Measurements from ENCODE around the gene IRGQ. TPM values are rescaled to one million over a fixed set of nuclear protein-coding genes. Genes with fewer than 3 reads are reported as not detected.

The IRGQ gene
- total RNA-seq, 2 experiments from 2014 or later: 11.2 to 14.0 TPM

- peaks cover 64% of the 10 kb centered on the region for H3K4me1 Mint-ChIP-seq (ENCODE audit: low read depth)
- no peak for ATAC-seq
- POLR2A ChIA-PET: interaction anchor here (0.6 kb wide), 1 partner anchor 52 kb away, joined by 3 read pairs; no protein-coding TSS in a partner anchor
- H3K27ac Mint-ChIP-seq: peak overlapping the region; percentile 92
- H3K4me3 Mint-ChIP-seq: peak overlapping the region; percentile 85
- no peaks in the 10 kb centered on the region for H3K9me3 Mint-ChIP-seq (ENCODE audit: insufficient read depth)
- no peaks in the 10 kb centered on the region for H3K27me3 Mint-ChIP-seq (ENCODE audit: low read depth)
- H3K36me3 Mint-ChIP-seq (ENCODE audit: low read depth): peaks cover 19% of the 10 kb centered on the region
- CTCF ChIA-PET: interaction anchor here (2.1 to 9.0 kb wide), 2 partner anchors 15 to 26 kb away, joined by 9 to 88 read pairs; partner anchors contain the start of genes IRGQ and ZNF576
- DNase-seq: no peak
These were observed 14.5 kb downstream of the IRGQ start for GRCh38 chr19:43581467-43581866.

- Mint-ChIP-seq H3K4me1 (ENCODE audit: low read depth) (peaks cover 65% of the 10 kb centered on the region), H3K4me3 (peak overlapping the region; percentile 85), H3K27ac (no peak overlapping the region), H3K27me3 (ENCODE audit: low read depth) (no peaks in the 10 kb centered on the region), H3K36me3 (ENCODE audit: low read depth) (peaks cover 1% of the 10 kb centered on the region), H3K9me3 (ENCODE audit: insufficient read depth) (no peaks in the 10 kb centered on the region)
- POLR2A ChIA-PET: no interaction called here
- ATAC-seq (no peak), DNase-seq (no peak)
- CTCF ChIA-PET: interaction anchor here (5.3 to 9.0 kb wide), 2 partner anchors 17 kb away, joined by 67 to 88 read pairs; partner anchors contain the start of genes IRGQ and ZNF576
These were observed 17.1 kb downstream of the IRGQ start for GRCh38 chr19:43578787-43579186.

GRCh38 chr19:43575955-43576878 lies 19.7 kb downstream of the IRGQ start:
- H3K27me3 Mint-ChIP-seq (ENCODE audit: low read depth): no peaks in the 10 kb centered on the region
- H3K4me1 Mint-ChIP-seq (ENCODE audit: low read depth): peaks cover 50% of the 10 kb centered on the region
- ChIA-PET CTCF (interaction anchor here (2.8 to 5.3 kb wide), 3 partner anchors 11 to 21 kb away, joined by 11 to 67 read pairs (median 25); partner anchors contain the start of genes IRGQ and ZNF576), POLR2A (interaction anchor here (0.6 to 5.0 kb wide), 3 partner anchors 12 to 20 kb away, joined by 4 to 44 read pairs (median 4); partner anchors contain the start of genes IRGQ and ZNF576)
- peak overlapping the region; percentile 96 for H3K4me3 Mint-ChIP-seq
- peaks cover 11% of the 10 kb centered on the region for H3K36me3 Mint-ChIP-seq (ENCODE audit: low read depth)
- ATAC-seq (peak; percentile 5), DNase-seq (no peak)
- no peaks in the 10 kb centered on the region for H3K9me3 Mint-ChIP-seq (ENCODE audit: insufficient read depth)
- peak overlapping the region; percentile 93 for H3K27ac Mint-ChIP-seq

GRCh38 chr19:43575156-43575950 lies 20.6 kb downstream of the IRGQ start, which contains the start of the genes PINLYP and XRCC1:
PINLYP (plus strand) TSS chr19:43575801; CDS start chr19:43577192, 1,391 bp downstream.
XRCC1 (minus strand) TSS chr19:43575527; CDS start chr19:43575458, 69 bp downstream.
- Mint-ChIP-seq H3K27me3 (ENCODE audit: low read depth) (no peaks in the 10 kb centered on the region), H3K4me1 (ENCODE audit: low read depth) (peaks cover 45% of the 10 kb centered on the region), H3K4me3 (peak within 1 kb of the TSS; percentile 96), H3K36me3 (ENCODE audit: low read depth) (peaks cover 11% of the 10 kb centered on the region), H3K9me3 (ENCODE audit: insufficient read depth) (no peaks in the 10 kb centered on the region), H3K27ac (peak within 1 kb of the TSS; percentile 93)
- POLR2A ChIA-PET: interaction anchor here (0.6 to 5.0 kb wide), 6 partner anchors 12 to 44 kb away, joined by 3 to 44 read pairs (median 4); partner anchors contain the start of genes IRGQ and ZNF576
- DNase-seq (peak; percentile 99), ATAC-seq (peak; percentile 96)
- CTCF ChIA-PET: interaction anchor here (0.6 to 5.3 kb wide), 8 partner anchors 10 to 128 kb away, joined by 3 to 67 read pairs (median 6); partner anchors contain the start of genes IRGQ and ZNF576

- POLR2A ChIA-PET: interaction anchor here (0.8 to 5.0 kb wide), 5 partner anchors 11 to 43 kb away, joined by 3 to 44 read pairs (median 4); partner anchors contain the start of genes IRGQ and ZNF576
- no peak for DNase-seq
- H3K36me3 Mint-ChIP-seq (ENCODE audit: low read depth): peaks cover 13% of the 10 kb centered on the region
- no peaks in the 10 kb centered on the region for H3K27me3 Mint-ChIP-seq (ENCODE audit: low read depth)
- H3K9me3 Mint-ChIP-seq (ENCODE audit: insufficient read depth): no peaks in the 10 kb centered on the region
- peak overlapping the region; percentile 96 for H3K4me3 Mint-ChIP-seq
- peak overlapping the region; percentile 93 for H3K27ac Mint-ChIP-seq
- H3K4me1 Mint-ChIP-seq (ENCODE audit: low read depth): peaks cover 45% of the 10 kb centered on the region
- ATAC-seq: no peak
- CTCF ChIA-PET: interaction anchor here (0.6 to 5.3 kb wide), 8 partner anchors 9 to 127 kb away, joined by 3 to 67 read pairs (median 6); partner anchors contain the start of genes IRGQ and ZNF576
These were observed 21.3 kb downstream of the IRGQ start for GRCh38 chr19:43574424-43575155.

- H3K9me3 Mint-ChIP-seq (ENCODE audit: insufficient read depth): no peaks in the 10 kb centered on the region
- no peaks in the 10 kb centered on the region for H3K27me3 Mint-ChIP-seq (ENCODE audit: low read depth)
- peaks cover 13% of the 10 kb centered on the region for H3K36me3 Mint-ChIP-seq (ENCODE audit: low read depth)
- H3K4me3 Mint-ChIP-seq: no peak overlapping the region
- ATAC-seq (no peak), DNase-seq (no peak)
- H3K27ac Mint-ChIP-seq: peak overlapping the region; percentile 23
- ChIA-PET POLR2A (interaction anchor here (1.4 to 2.0 kb wide), 3 partner anchors 8 to 23 kb away, joined by 3 to 5 read pairs (median 4); partner anchors contain the start of gene IRGQ), CTCF (interaction anchor here (2.4 kb wide), 2 partner anchors 12 to 17 kb away, joined by 6 to 7 read pairs; no protein-coding TSS in a partner anchor)
- H3K4me1 Mint-ChIP-seq (ENCODE audit: low read depth): peaks cover 31% of the 10 kb centered on the region
These were observed 23.8 kb downstream of the IRGQ start for GRCh38 chr19:43572171-43572588.

GRCh38 chr19:43570174-43570791 lies 25.7 kb downstream of the IRGQ start:
- ChIA-PET POLR2A (interaction anchor here (1.7 to 2.0 kb wide), 2 partner anchors 10 to 24 kb away, joined by 4 to 5 read pairs; no protein-coding TSS in a partner anchor), CTCF (interaction anchor here (2.4 to 3.6 kb wide), 3 partner anchors 15 to 24 kb away, joined by 7 to 18 read pairs (median 17); no protein-coding TSS in a partner anchor)
- ATAC-seq (peak; percentile 12), DNase-seq (no peak)
- no peak overlapping the region for H3K4me3 Mint-ChIP-seq
- no peaks in the 10 kb centered on the region for H3K9me3 Mint-ChIP-seq (ENCODE audit: insufficient read depth)
- peaks cover 15% of the 10 kb centered on the region for H3K36me3 Mint-ChIP-seq (ENCODE audit: low read depth)
- no peaks in the 10 kb centered on the region for H3K27me3 Mint-ChIP-seq (ENCODE audit: low read depth)
- H3K27ac Mint-ChIP-seq: no peak overlapping the region
- H3K4me1 Mint-ChIP-seq (ENCODE audit: low read depth): peaks cover 20% of the 10 kb centered on the region

GRCh38 chr19:43569657-43570056 lies 26.3 kb downstream of the IRGQ start:
- POLR2A ChIA-PET: no interaction called here
- Mint-ChIP-seq H3K27ac (no peak overlapping the region), H3K4me1 (ENCODE audit: low read depth) (peaks cover 19% of the 10 kb centered on the region), H3K4me3 (no peak overlapping the region), H3K9me3 (ENCODE audit: insufficient read depth) (no peaks in the 10 kb centered on the region), H3K27me3 (ENCODE audit: low read depth) (no peaks in the 10 kb centered on the region), H3K36me3 (ENCODE audit: low read depth) (peaks cover 17% of the 10 kb centered on the region)
- no peak for DNase-seq
- no peak for ATAC-seq
- CTCF ChIA-PET: interaction anchor here (1.2 to 3.6 kb wide), 3 partner anchors 12 to 25 kb away, joined by 3 to 18 read pairs (median 17); no protein-coding TSS in a partner anchor

- no peaks in the 10 kb centered on the region for H3K9me3 Mint-ChIP-seq (ENCODE audit: insufficient read depth)
- CTCF ChIA-PET: interaction anchor here (1.0 to 4.4 kb wide), 6 partner anchors 10 to 118 kb away, joined by 3 to 30 read pairs (median 12); partner anchors contain the start of genes PINLYP and XRCC1
- no peaks in the 10 kb centered on the region for H3K27me3 Mint-ChIP-seq (ENCODE audit: low read depth)
- POLR2A ChIA-PET: interaction anchor here (0.8 to 1.6 kb wide), 2 partner anchors 10 to 30 kb away, joined by 5 to 7 read pairs; no protein-coding TSS in a partner anchor
- no peak for ATAC-seq
- H3K4me3 Mint-ChIP-seq: no peak overlapping the region
- peaks cover 33% of the 10 kb centered on the region for H3K36me3 Mint-ChIP-seq (ENCODE audit: low read depth)
- peaks cover 46% of the 10 kb centered on the region for H3K4me1 Mint-ChIP-seq (ENCODE audit: low read depth)
- H3K27ac Mint-ChIP-seq: peak overlapping the region; percentile 57
- DNase-seq: no peak
These were observed 31.1 kb downstream of the IRGQ start for GRCh38 chr19:43564800-43565199.
